Naive thymus-derived CD8-positive, alpha-beta T cell (primary cell): ENCODE measurements around the gene CAMTA1. TPM values are rescaled to one million over a fixed set of nuclear protein-coding genes. Genes with fewer than 3 reads are reported as not detected.
A peak's percentile ranks its signal among the peaks of the same experiment; 100 is the strongest.

Experiments used
- ATAC-seq, 2 donors: fragments of 150-1000 bp; cut with Tn5 transposase in 1 of 2; sonication (Bioruptor Pico), chemical (Tn5 transposase) in 1 of 2; 1 replicate in 1 of 2; 2 replicates in 1 of 2; pipeline ENCODE4 v1.10.0; 2021; ENCODE audit warnings: mild to moderate bottlenecking in 2 of 2, moderate library complexity in 2 of 2
- POLR2A ChIA-PET: fragments of 350-600 bp; sonication (Branson Sonifier 250); formaldehyde crosslinking; loops from one replicate; lab custom pipeline; 2021; ENCODE audit warnings: antibody characterized with exemption; lab: Charles Lee
- DNase-seq, 10 donors: peaks; one replicate each; pipeline versions ENCODE4 v3.0.0 to v3.0.0-alpha.2; 2020 to 2022
- H3K27ac Mint-ChIP-seq, 10 donors: one replicate each; pipeline ENCODE4 v1.8.0; 2020 to 2022; ENCODE audit warnings: mild to moderate bottlenecking in 10 of 10, mixed read lengths in 10 of 10, moderate library complexity in 4 of 10, inconsistent platforms in 1 of 10
- H3K27me3 Mint-ChIP-seq, 5 donors: one replicate each; pipeline ENCODE4 v1.8.0; 2021 to 2022; ENCODE audit warnings: mixed read lengths in 5 of 5
- H3K36me3 Mint-ChIP-seq, 3 donors: one replicate each; pipeline ENCODE4 v1.8.0; 2020 to 2022; ENCODE audit warnings: mixed read lengths in 3 of 3, mild to moderate bottlenecking in 2 of 3, inconsistent platforms in 1 of 3
- H3K4me1 Mint-ChIP-seq, 4 donors: one replicate each; pipeline ENCODE4 v1.8.0; 2021 to 2022; ENCODE audit warnings: mixed read lengths in 4 of 4
- H3K4me3 Mint-ChIP-seq, 10 donors: one replicate each; pipeline ENCODE4 v1.8.0; 2020 to 2022; ENCODE audit warnings: mild to moderate bottlenecking in 10 of 10, mixed read lengths in 10 of 10, moderate library complexity in 6 of 10, inconsistent platforms in 1 of 10
- H3K9me3 Mint-ChIP-seq, 9 donors: one replicate each; pipeline ENCODE4 v1.8.0; 2020 to 2022; ENCODE audit warnings: mixed read lengths in 9 of 9, mild to moderate bottlenecking in 3 of 9, inconsistent platforms in 1 of 9, moderate library complexity in 1 of 9
- polyA plus RNA-seq, 3 donors: library from polyadenylated mRNA; unstranded; fragments of 300-500 nt; fragmentation: Illumina TruSeq; gene quantifications; one replicate each; pipeline ENCODE4 v1.2.3, GENCODE V29; 2021
- total RNA-seq, 8 experiments: library from RNA in 2 of 8; stranded (reverse) in 2 of 8; gene quantifications; one replicate each; pipeline ENCODE4 v1.2.3 and lab custom pipeline; 2021 to 2026

Gene CAMTA1
- total and polyA plus RNA-seq, 5 experiments from 2014 or later, result 32.6 to 78.3 (median 47.3) TPM

GRCh38 chr1:7171168-7171567 is 385.9 kb downstream of the CAMTA1 start:
- Mint-ChIP-seq H3K9me3 (no peaks in the 10 kb centered on the region), H3K27ac (no peak overlapping the region), H3K4me3 (no peak overlapping the region), H3K27me3 (peaks cover 10 to 48% (median 21%) of the 10 kb centered on the region in 5 donors), H3K4me1 (peaks cover 0 to 2% (median 0%) of the 10 kb centered on the region in 4 donors), H3K36me3 (no peaks in the 10 kb centered on the region)
- DNase-seq, result no peak
- POLR2A ChIA-PET, result no interaction called here
- ATAC-seq, result no peak

GRCh38 chr1:7171574-7171973 is 386.3 kb downstream of the CAMTA1 start:
- Mint-ChIP-seq H3K4me1 (peaks cover 0 to 2% (median 0%) of the 10 kb centered on the region in 4 donors), H3K27me3 (peaks cover 10 to 53% (median 21%) of the 10 kb centered on the region in 5 donors), H3K27ac (no peak overlapping the region), H3K4me3 (no peak overlapping the region), H3K9me3 (no peaks in the 10 kb centered on the region), H3K36me3 (no peaks in the 10 kb centered on the region)
- POLR2A ChIA-PET, result no interaction called here
- ATAC-seq, result no peak
- no peak for DNase-seq

- DNase-seq (no peak), ATAC-seq (no peak)
- Mint-ChIP-seq H3K4me1 (peaks cover 0 to 4% (median 1%) of the 10 kb centered on the region in 4 donors), H3K27me3 (peaks cover 13 to 56% (median 29%) of the 10 kb centered on the region in 5 donors), H3K4me3 (no peak overlapping the region), H3K9me3 (peaks cover 0 to 8% (median 1%) of the 10 kb centered on the region in 9 donors), H3K27ac (no peak overlapping the region), H3K36me3 (peaks cover 0 to under 1% (median 0%) of the 10 kb centered on the region in 3 donors)
- POLR2A ChIA-PET, result no interaction called here
Measured at GRCh38 chr1:7172804-7173203, 387.6 kb downstream of the CAMTA1 start.

GRCh38 chr1:7174561-7174960 is 389.3 kb downstream of the CAMTA1 start:
- Mint-ChIP-seq H3K9me3 (peaks cover 1 to 21% (median 6%) of the 10 kb centered on the region in 9 donors), H3K4me1 (peaks cover 0 to 7% (median 1%) of the 10 kb centered on the region in 4 donors), H3K4me3 (no peak overlapping the region), H3K36me3 (peaks cover 0 to 5% (median 1%) of the 10 kb centered on the region in 3 donors), H3K27ac (no peak overlapping the region), H3K27me3 (peaks cover 20 to 68% (median 39%) of the 10 kb centered on the region in 5 donors)
- ATAC-seq (no peak), DNase-seq (no peak)
- POLR2A ChIA-PET, result no interaction called here

GRCh38 chr1:7174980-7175906 is 390.0 kb downstream of the CAMTA1 start:
- Mint-ChIP-seq H3K36me3 (peaks cover 0 to 6% (median 5%) of the 10 kb centered on the region in 3 donors), H3K4me3 (no peak overlapping the region), H3K27me3 (peaks cover 22 to 69% (median 43%) of the 10 kb centered on the region in 5 donors), H3K4me1 (peaks cover 0 to 7% (median 1%) of the 10 kb centered on the region in 4 donors), H3K27ac (peak overlapping the region in 1 of 10 donors; percentile 80), H3K9me3 (peaks cover 3 to 27% (median 11%) of the 10 kb centered on the region in 9 donors)
- DNase-seq (no peak), ATAC-seq (no peak)
- POLR2A ChIA-PET, result no interaction called here

- DNase-seq (no peak), ATAC-seq (no peak)
- Mint-ChIP-seq H3K27me3 (peaks cover 11 to 62% (median 31%) of the 10 kb centered on the region in 5 donors), H3K9me3 (peaks cover 3 to 28% (median 14%) of the 10 kb centered on the region in 9 donors), H3K4me1 (peaks cover 0 to 7% (median 0%) of the 10 kb centered on the region in 4 donors), H3K36me3 (peaks cover 0 to 9% (median 5%) of the 10 kb centered on the region in 3 donors), H3K4me3 (no peak overlapping the region), H3K27ac (no peak overlapping the region)
- POLR2A ChIA-PET, result no interaction called here
Measured at GRCh38 chr1:7177021-7177420, 391.8 kb downstream of the CAMTA1 start.

GRCh38 chr1:7177438-7178146 is 392.3 kb downstream of the CAMTA1 start:
- Mint-ChIP-seq H3K4me3 (no peak overlapping the region), H3K36me3 (peaks cover 0 to 9% (median 5%) of the 10 kb centered on the region in 3 donors), H3K27me3 (peaks cover 13 to 58% (median 31%) of the 10 kb centered on the region in 5 donors), H3K27ac (peak overlapping the region in 1 of 10 donors; percentile 56), H3K4me1 (peaks cover 0 to 7% (median 0%) of the 10 kb centered on the region in 4 donors), H3K9me3 (peaks cover 4 to 28% (median 14%) of the 10 kb centered on the region in 9 donors)
- POLR2A ChIA-PET, result no interaction called here
- ATAC-seq (no peak), DNase-seq (no peak)

GRCh38 chr1:7178336-7178735 is 393.1 kb downstream of the CAMTA1 start:
- Mint-ChIP-seq H3K36me3 (peaks cover 0 to 9% (median 5%) of the 10 kb centered on the region in 3 donors), H3K27ac (no peak overlapping the region), H3K9me3 (peaks cover 5 to 33% (median 16%) of the 10 kb centered on the region in 9 donors), H3K4me3 (no peak overlapping the region), H3K4me1 (peaks cover 0 to 7% (median 0%) of the 10 kb centered on the region in 4 donors), H3K27me3 (peaks cover 14 to 57% (median 37%) of the 10 kb centered on the region in 5 donors)
- ATAC-seq (no peak), DNase-seq (no peak)
- POLR2A ChIA-PET, result no interaction called here

- POLR2A ChIA-PET, result no interaction called here
- Mint-ChIP-seq H3K36me3 (peaks cover 0 to 9% (median 5%) of the 10 kb centered on the region in 3 donors), H3K9me3 (peaks cover 5 to 36% (median 16%) of the 10 kb centered on the region in 9 donors), H3K27me3 (peaks cover 16 to 61% (median 41%) of the 10 kb centered on the region in 5 donors), H3K27ac (no peak overlapping the region), H3K4me1 (peaks cover 0 to 7% (median 0%) of the 10 kb centered on the region in 4 donors), H3K4me3 (no peak overlapping the region)
- ATAC-seq (no peak), DNase-seq (no peak)
Measured at GRCh38 chr1:7178741-7179140, 393.5 kb downstream of the CAMTA1 start.

- no peaks in the 10 kb centered on the region for H3K4me1 Mint-ChIP-seq
- ATAC-seq, result no peak
- peaks cover 0 to 13% (median 4%) of the 10 kb centered on the region in 9 donors for H3K9me3 Mint-ChIP-seq
- H3K4me3 Mint-ChIP-seq, result no peak overlapping the region
- no peak overlapping the region for H3K27ac Mint-ChIP-seq
- H3K36me3 Mint-ChIP-seq, result peaks cover 0 to 3% (median 0%) of the 10 kb centered on the region in 3 donors
- no peak for DNase-seq
- POLR2A ChIA-PET, result no interaction called here
- peaks cover 13 to 39% (median 15%) of the 10 kb centered on the region in 5 donors for H3K27me3 Mint-ChIP-seq
Measured at GRCh38 chr1:7185721-7186120, 400.5 kb downstream of the CAMTA1 start.

- DNase-seq (no peak), ATAC-seq (no peak)
- Mint-ChIP-seq H3K4me3 (no peak overlapping the region), H3K9me3 (peaks cover 0 to 9% (median 4%) of the 10 kb centered on the region in 9 donors), H3K27ac (peak overlapping the region in 1 of 10 donors; percentile 23), H3K4me1 (no peaks in the 10 kb centered on the region), H3K36me3 (no peaks in the 10 kb centered on the region), H3K27me3 (peaks cover 13 to 42% (median 15%) of the 10 kb centered on the region in 5 donors)
- POLR2A ChIA-PET, result no interaction called here
Measured at GRCh38 chr1:7186382-7187111, 401.3 kb downstream of the CAMTA1 start.

GRCh38 chr1:7187112-7187493 is 401.8 kb downstream of the CAMTA1 start:
- no peak for DNase-seq
- H3K4me1 Mint-ChIP-seq, result no peaks in the 10 kb centered on the region
- POLR2A ChIA-PET, result no interaction called here
- no peak for ATAC-seq
- no peak overlapping the region for H3K4me3 Mint-ChIP-seq
- no peaks in the 10 kb centered on the region for H3K36me3 Mint-ChIP-seq
- peaks cover 0 to 9% (median 3%) of the 10 kb centered on the region in 9 donors for H3K9me3 Mint-ChIP-seq
- no peak overlapping the region for H3K27ac Mint-ChIP-seq
- H3K27me3 Mint-ChIP-seq, result peaks cover 11 to 44% (median 16%) of the 10 kb centered on the region in 5 donors
